Upper lobe of left lung (tissue), 6 donors: ENCODE results near the gene STRIP1. TPM values are rescaled to one million over a fixed set of nuclear protein-coding genes. Genes with fewer than 3 reads are reported as not detected.

Source experiments
- ATAC-seq, 2 donors: fragments of 200-7000 bp; cut with Tn5 transposase; one replicate each; pipeline ENCODE4 v1.9.1; 2022; ENCODE audit warnings: mild to moderate bottlenecking in 2 of 2, moderate library complexity in 2 of 2; ENCODE audit not compliant: low FRiP score in 2 of 2
- DNase-seq, 2 donors: peaks; one replicate each; pipeline ENCODE4 v3.0.0-alpha.2; 2019 to 2020
- H3K27ac ChIP-seq, 4 donors: fragments of 200-600 bp; sonication (generic); one replicate each; pipeline ENCODE4 v1.5.1; 2016 to 2019
- H3K27me3 ChIP-seq, 4 donors: fragments of 200-600 bp; sonication (generic); one replicate each; pipeline ENCODE4 v1.5.1; 2017 to 2019
- H3K36me3 ChIP-seq, 4 donors: fragments of 200-600 bp; sonication (generic); one replicate each; pipeline ENCODE4 v1.5.1; 2016 to 2019
- H3K4me1 ChIP-seq, 4 donors: fragments of 200-600 bp; sonication (generic); one replicate each; pipeline ENCODE4 v1.5.1; 2018 to 2019
- H3K4me3 ChIP-seq, 4 donors: fragments of 200-600 bp; sonication (generic); one replicate each; pipeline ENCODE4 v1.5.1; 2017 to 2019; ENCODE audit warnings: mild to moderate bottlenecking in 2 of 4, moderate library complexity in 1 of 4
- H3K9me3 ChIP-seq, 4 donors: fragments of 200-600 bp; sonication (generic); one replicate each; pipeline ENCODE4 v1.5.1; 2018 to 2019
- CTCF ChIP-seq, 6 experiments: fragments of 450-650 bp in 4 of 6; fragments of 200-600 bp in 2 of 6; sonication (generic) in 2 of 6; IDR thresholded peaks; one replicate each; pipeline ENCODE4 v1.5.1; 2016 to 2019; ENCODE audit warnings: antibody characterized with exemption in 6 of 6
- EP300 ChIP-seq, 4 donors: sonication (generic); formaldehyde crosslinking; IDR thresholded peaks; one replicate each; pipeline ENCODE4 v1.5.1; 2017; ENCODE audit warnings: antibody characterized with exemption in 4 of 4, control low read depth in 2 of 4
- POLR2A ChIP-seq, 4 donors: fragments of 450-650 bp; IDR thresholded peaks; one replicate each; pipeline ENCODE4 v1.5.1; 2016 to 2017; ENCODE audit warnings: antibody characterized with exemption in 4 of 4, mild to moderate bottlenecking in 2 of 4
- POLR2AphosphoS5 ChIP-seq, 2 donors: sonication (generic); formaldehyde crosslinking; IDR thresholded peaks; one replicate each; pipeline ENCODE4 v1.5.1; 2017; ENCODE audit warnings: antibody characterized with exemption in 2 of 2
- WGBS, 2 donors: methylation state at CpG; one replicate each; pipeline ENCODE4 v1.1.5; 2017 to 2018; 5-methylcytosine and 5-hydroxymethylcytosine counted together
- total RNA-seq, 6 donors: library from RNA; depleted of rRNA in 4 of 6; stranded (reverse); fragments of >200 nt in 4 of 6; gene quantifications; one replicate each; pipeline versions ENCODE4 v1.1.0 to v1.2.1, GENCODE V29; 2016 to 2021
- donor health status: DM: no; HTN: no; CAD: no; lungs with moderate emphysema.
- donor health status: DM: no; HTN: yes; CAD: no; lungs with severe emphysema.

The STRIP1 gene
- total RNA-seq, 6 donors from 2014 or later = 29.2 to 62.9 (median 34.3) TPM

DNA sequence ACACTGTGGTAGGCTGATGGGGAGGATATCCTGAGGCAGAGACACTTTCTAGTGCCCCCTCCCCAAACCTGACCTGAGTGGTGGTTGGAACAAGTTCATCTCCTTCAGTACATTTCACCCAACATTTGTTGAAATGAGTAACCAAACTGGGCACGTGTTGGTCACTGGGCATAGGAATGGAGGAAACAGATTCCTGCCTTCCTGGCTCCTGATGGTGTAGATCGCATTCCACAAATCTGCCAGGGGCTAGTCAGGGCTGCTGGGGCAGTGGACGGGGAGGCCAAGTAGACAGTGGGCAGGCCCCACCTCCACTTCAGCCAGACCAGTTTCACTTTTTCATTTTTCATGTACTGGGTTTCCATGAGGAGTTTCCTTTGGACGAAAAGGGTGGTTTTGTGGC lies 52.5 kb downstream of the STRIP1 start:
- Histone ChIP-seq H3K4me3 (no peak overlapping the region), H3K27ac (no peak overlapping the region), H3K27me3 (peaks cover 0 to 5% (median 2%) of the 10 kb centered on the region in 4 donors), H3K4me1 (peaks cover 10 to 23% (median 12%) of the 10 kb centered on the region in 4 donors), H3K9me3 (no peaks in the 10 kb centered on the region), H3K36me3 (no peaks in the 10 kb centered on the region)
- TF ChIP-seq POLR2AphosphoS5 (IDR thresholded peaks at IDR 0.05) (no peak), POLR2A (IDR thresholded peaks at IDR 0.05) (no peak), CTCF (IDR thresholded peaks at IDR 0.05) (no peak), EP300 (IDR thresholded peaks at IDR 0.05) (no peak)
- 68 to 71% methylated on average over 4 of the region's 4 CpGs for WGBS, 2 donors
- no peak for DNase-seq
- no peak for ATAC-seq

DNA sequence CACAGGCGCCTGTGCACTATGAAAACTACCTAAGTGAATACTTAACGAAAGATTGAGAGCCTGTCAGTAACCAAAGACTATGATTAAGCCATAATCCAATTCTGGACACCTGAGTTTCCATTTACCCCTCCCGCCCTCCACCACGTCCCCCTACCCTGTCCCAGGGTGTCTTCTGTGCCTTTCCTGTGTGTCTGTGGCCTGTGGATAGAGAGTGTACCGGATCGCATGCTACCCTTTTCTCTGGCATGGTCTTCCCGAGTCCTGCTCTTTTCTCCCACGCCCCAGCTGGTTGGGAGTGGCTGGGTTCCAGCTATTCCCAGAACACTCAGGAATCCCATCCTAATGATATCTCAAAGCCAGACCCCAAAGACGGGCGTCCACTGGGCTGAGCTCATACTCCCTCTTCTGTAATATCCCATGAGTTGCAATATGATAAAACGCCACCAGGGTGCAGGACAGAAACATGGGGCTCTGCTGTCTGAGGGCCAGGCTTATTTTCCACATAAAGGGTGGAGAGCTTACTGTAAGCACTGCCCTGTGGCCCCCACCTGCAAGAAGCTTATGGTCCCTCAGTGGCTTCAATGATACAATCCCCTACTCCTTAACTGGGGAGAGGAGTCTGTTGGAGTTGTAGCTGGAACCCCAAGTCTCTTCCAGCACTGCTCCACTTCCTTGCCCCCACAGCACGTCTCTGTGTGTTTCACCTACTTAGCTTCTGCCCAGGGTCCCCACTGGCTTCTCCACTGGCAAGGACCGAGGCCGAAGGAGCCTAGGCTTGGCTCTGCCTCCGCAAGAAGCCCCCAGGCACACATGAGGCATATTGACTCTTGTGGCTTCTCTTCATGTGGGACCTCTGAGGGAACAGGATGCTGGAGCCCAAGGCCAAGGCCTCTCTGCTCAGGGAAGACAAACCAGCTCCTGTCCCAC lies 53.7 kb downstream of the STRIP1 start:
- ATAC-seq (peak; percentile 64 to 69), DNase-seq (no peak)
- no peak overlapping the region for H3K27ac ChIP-seq
- TF ChIP-seq EP300 (IDR thresholded peaks at IDR 0.05) = no peak
- peak; percentile 37 to 73 (median 62) for TF ChIP-seq CTCF (IDR thresholded peaks at IDR 0.05)
- TF ChIP-seq POLR2AphosphoS5 (IDR thresholded peaks at IDR 0.05) = no peak
- no peak for TF ChIP-seq POLR2A (IDR thresholded peaks at IDR 0.05)
- H3K27me3 ChIP-seq = peaks cover 0 to 5% (median 2%) of the 10 kb centered on the region in 4 donors
- H3K4me3 ChIP-seq = no peak overlapping the region
- H3K36me3 ChIP-seq = no peaks in the 10 kb centered on the region
- H3K9me3 ChIP-seq = no peaks in the 10 kb centered on the region
- H3K4me1 ChIP-seq = peaks cover 10 to 22% (median 12%) of the 10 kb centered on the region in 4 donors
- 53 to 55% methylated on average over 14 to 15 of the region's 15 CpGs for WGBS, 2 donors

- TF ChIP-seq CTCF (IDR thresholded peaks at IDR 0.05) (no peak), EP300 (IDR thresholded peaks at IDR 0.05) (no peak), POLR2A (IDR thresholded peaks at IDR 0.05) (no peak), POLR2AphosphoS5 (IDR thresholded peaks at IDR 0.05) (no peak)
- no peak for ATAC-seq
- H3K27me3 ChIP-seq = peaks cover 0 to 5% (median 1%) of the 10 kb centered on the region in 4 donors
- H3K4me3 ChIP-seq = no peak overlapping the region
- 79 to 81% methylated on average over 9 to 10 of the region's 10 CpGs for WGBS, 2 donors
- peaks cover 2 to 14% (median 5%) of the 10 kb centered on the region in 4 donors for H3K4me1 ChIP-seq
- no peak for DNase-seq
- no peaks in the 10 kb centered on the region for H3K36me3 ChIP-seq
- H3K9me3 ChIP-seq = no peaks in the 10 kb centered on the region
- no peak overlapping the region for H3K27ac ChIP-seq
Measured at GRCh38 chr1:110088739-110089316, 54.4 kb downstream of the STRIP1 start.

- 50 to 55% methylated on average over 6 to 7 of the region's 7 CpGs for WGBS, 2 donors
- TF ChIP-seq CTCF (IDR thresholded peaks at IDR 0.05) = no peak
- no peak for TF ChIP-seq POLR2A (IDR thresholded peaks at IDR 0.05)
- TF ChIP-seq EP300 (IDR thresholded peaks at IDR 0.05) = no peak
- no peak for TF ChIP-seq POLR2AphosphoS5 (IDR thresholded peaks at IDR 0.05)
- Histone ChIP-seq H3K4me3 (no peak overlapping the region), H3K4me1 (peaks cover 0 to 5% (median 0%) of the 10 kb centered on the region in 4 donors), H3K27me3 (peaks cover 0 to 2% (median 0%) of the 10 kb centered on the region in 4 donors), H3K27ac (no peak overlapping the region), H3K36me3 (no peaks in the 10 kb centered on the region), H3K9me3 (no peaks in the 10 kb centered on the region)
- ATAC-seq (no peak), DNase-seq (no peak)
Measured at GRCh38 chr1:110089561-110090275, 55.3 kb downstream of the STRIP1 start.
